GM21576 (cell line): ENCODE results near the gene FAM163A.

Source experiments
- ATAC-seq: cut with Tn5 transposase; IDR thresholded peaks from one replicate; pipeline ENCODE4 v1.9.1; 2021; ENCODE audit warnings: mild to moderate bottlenecking, moderate library complexity; ENCODE audit not compliant: unreplicated experiment

The FAM163A gene

DNA sequence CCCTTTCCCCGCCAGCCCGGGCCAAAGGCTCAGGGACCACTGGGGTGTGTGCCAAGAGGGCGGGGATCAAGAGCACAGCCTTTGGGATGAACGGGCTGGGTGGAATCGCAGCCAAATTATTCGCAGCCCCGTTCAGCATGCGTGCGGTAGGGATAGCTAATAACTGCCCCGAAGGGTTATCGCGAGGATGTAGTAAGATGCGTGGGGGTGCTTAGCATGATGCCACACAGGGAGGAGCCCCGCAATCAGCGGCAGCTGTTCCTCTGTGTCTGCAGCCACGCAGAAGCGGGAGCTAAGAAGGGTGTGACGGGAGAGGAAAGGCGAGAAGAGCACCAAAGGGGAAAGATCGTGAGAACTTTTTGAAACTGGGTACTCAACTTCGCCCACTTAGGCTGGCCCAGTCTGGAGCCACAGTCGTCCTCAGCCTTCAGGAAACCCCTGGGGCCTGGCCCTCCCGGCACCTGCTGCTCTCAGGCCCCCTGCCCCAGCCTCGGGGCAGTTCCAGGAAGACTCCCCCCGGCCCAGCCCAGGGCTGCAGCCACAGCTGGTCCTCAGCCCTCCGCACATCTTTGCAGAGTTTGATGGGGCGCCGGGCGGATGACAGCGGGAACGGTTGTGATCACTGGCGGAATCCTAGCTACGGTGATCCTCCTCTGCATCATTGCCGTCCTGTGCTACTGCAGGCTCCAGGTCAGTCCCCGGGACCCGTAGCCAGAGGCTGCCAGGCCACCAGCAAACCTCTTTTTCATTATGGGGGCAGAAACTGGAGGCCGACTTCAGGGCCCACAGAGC, 69.6 kb downstream of the FAM163A start:
- no peak for ATAC-seq

DNA sequence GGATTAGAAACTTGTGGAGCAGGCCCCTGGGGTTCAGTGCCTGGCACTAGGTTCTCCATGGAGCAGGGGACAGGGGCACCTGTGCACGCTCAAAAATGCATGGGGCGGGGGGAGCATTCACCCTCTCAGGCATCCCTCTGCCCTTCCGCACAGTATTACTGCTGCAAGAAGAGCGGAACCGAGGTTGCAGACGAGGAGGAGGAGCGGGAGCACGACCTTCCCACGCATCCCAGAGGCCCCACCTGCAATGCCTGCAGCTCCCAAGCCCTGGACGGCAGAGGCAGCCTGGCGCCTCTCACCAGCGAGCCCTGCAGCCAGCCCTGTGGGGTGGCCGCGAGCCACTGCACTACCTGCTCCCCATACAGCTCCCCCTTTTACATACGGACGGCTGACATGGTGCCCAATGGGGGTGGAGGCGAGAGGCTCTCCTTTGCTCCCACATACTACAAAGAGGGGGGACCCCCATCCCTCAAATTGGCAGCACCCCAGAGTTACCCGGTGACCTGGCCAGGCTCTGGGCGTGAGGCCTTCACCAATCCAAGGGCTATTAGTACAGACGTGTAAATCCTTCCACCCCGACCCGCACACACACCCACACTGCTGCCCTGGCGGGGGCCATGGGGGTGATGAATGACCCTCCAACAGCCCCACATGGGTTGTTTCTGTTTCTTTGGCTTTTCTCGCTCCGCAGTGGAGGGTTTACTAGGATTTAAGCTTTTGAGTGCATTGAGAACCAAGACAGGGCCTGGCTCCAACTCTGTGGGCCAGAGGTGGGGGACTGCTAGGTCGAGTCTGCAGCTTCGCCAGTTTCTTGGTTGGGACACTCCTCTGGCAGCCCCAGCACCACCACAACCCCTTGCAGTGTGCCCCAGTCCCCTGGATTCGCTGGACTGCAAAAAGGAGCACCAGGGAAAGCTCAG, 70.8 kb downstream of the FAM163A start:
- no peak for ATAC-seq

DNA sequence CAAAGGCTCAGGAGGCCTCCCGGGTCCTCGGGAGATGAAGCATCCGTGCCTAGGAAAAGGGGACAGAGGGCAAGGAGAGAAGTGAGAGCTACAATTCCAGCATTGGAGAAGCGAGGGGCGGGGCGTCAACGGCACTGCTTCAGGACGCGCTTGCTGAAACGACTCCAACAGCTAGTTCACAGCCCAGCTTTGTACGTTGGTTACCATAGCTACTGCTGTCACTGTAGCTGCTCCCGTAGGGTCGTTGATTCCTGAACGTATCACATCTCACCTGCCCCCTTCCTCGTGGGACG, 71.4 kb downstream of the FAM163A start:
- peak; percentile 21 for ATAC-seq

DNA sequence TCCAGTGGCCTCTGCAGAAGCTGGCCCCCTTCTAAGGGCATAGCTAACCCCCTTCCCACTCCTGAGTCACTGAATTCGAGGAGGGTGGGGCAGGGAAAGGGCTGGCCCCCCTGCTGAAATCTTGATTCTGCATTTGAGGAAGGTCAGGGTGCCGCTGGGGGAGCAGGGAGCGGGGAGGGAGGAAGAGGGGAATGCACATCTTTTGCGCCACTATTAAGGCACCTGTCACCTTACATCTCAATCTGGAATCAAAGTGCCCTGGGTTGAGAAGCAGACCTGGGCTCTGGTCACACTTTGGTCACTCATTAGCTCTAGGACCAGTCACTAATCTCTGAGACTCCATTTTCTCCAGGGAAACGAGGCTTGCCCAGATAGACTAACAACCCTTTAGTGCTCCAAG, 72.5 kb downstream of the FAM163A start:
- ATAC-seq: no peak

DNA sequence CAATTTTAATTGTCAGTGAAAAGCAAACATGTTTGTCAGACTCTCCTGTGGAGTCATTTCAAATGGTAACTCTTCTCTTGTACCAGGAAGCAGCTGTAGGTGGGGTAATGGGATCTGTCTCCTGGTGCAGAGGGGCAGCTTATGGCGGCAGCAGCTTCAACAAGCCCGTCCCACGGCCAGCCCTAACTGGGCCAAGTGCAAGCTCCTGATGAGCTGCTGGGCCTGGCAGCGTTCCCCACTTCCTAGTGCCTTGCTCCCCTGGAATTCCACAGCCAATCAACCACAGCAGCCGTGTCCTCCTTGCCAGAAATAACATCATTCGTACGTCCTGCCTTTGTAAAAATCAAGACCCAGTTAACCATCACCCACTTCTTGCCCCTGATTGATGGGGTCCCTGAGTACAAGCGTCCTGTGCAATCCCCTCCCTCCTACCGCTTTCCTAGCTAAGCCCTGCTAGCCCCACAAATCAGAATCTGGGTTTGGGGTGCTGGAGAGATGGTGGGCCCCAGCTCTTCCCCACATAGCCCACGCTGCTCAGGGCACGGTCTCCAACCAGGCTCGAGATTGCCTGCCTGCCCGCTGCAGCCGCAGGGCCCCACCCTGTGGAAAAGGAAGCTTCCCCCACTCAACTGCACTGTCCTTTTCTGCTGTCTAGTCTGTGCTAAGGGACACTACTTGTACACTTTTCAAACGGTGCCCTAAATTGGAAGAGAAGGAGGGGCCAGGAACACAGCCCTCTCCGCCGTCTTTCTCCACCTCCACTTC, 73.3 kb downstream of the FAM163A start:
- ATAC-seq: no peak

DNA sequence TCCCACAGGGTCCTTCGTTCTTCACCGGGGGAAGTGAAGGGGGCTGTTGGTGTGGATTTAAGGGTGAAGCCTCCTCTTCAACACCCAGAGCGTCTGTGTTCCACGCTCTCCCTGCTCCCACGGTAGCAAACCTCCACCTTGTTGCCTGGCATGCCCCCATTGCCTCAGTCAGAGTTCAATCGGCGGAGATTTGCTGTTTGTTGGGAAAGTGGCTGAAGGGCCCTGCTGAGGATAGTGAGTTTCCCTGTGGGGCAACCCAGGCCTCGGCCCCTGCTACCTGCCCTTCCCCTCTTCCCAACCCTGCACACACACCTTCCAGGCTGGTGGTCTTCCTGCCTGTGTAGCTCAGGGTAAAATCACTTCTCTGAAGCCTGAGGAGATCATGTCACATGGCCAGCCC, 74.0 kb downstream of the FAM163A start:
- ATAC-seq: no peak

DNA sequence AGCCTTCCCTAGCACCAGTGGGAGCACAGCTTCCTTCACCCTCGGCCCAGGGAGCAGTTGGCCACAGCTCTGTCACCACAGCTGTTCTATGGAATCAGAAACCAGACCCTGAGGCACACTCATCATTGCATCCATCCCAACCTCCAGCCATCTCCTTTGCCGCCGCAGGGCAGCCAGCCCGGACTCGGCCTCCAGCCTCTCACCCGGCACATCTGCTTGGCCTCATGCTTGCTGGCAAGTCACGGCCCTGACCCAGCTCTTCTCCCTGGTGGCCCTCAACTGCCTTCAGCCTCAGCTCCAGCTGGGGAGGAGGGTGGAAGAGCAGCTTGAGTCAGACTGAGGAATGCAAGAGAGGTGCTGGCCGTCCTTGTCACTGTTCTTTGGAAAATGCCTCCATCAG, 74.7 kb downstream of the FAM163A start:
- ATAC-seq: no peak

DNA sequence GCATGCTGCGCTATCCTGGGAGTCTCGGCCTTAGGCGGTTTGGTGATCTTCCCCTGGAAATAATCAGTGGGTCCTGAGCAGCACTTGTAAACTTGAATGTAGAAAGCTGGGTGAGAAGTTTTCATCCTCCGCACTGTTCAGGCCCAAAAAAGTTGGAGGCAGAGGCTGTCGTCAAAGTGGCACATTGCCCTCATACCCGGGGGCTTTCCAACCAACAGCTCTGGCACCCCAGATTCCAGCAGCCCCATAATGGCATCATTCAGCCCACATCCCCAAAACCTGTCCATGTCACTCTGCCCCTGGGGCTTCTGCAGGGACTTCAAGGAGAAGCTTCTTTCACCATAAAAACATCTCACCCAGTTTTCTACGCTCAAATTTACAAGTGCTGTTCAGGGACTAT, 75.2 kb downstream of the FAM163A start:
- ATAC-seq: no peak

DNA sequence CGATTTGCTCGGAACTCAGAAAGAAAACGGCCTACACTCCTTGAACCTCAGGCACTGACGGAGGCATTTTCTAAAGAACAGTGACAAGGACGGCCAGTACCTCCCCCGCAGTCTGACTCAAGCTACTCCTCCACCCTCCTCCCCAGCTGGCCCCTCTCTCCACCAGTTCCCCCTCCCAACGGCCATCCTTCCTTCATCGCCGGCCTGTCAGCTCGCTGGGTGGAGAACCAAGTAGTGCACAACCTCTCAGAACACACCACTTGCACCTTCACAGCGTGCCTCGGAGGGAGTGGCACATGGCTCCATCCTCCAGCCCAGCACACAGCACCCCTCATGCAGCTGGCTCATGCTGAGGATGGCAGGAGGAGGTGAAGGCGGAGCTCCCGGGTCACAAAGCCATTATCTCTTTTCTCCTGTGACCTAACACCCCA, 75.7 kb downstream of the FAM163A start:
- ATAC-seq: no peak

DNA sequence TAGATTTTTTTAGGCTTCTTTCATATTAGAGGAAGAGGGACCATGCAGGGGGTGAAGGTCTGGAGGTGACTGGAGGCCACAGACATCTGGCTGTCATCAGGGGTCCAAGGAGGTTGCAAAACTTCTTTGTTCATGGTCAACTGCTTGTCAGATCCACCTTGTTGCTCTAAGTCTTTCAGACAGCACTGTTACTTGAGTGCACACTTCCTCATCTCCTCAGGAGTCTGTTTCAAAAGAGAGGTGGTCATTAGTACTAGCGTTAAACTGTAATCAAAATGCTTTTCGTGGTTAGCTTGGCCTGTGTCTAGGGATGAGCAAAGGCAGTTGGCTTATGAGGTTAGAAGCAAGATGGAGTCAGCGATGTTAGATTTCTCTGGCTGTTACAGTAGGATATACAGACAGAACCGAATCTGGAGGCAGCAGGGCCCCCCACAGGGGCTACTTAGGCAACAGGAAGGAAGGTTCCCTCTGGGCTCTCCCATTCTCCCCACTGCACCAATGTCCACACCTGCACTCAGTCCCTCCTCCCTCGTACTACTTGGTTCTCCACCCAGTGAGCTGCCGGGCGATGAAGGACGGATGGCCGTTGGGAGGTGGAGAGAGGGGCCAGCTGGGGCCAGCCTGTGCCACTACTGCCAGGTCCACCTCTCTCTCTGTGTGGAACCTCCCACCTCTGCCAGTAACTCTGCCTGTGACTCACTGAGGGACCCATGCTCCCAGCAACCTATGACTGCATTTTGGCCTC, 77.3 kb downstream of the FAM163A start:
- no peak for ATAC-seq

DNA sequence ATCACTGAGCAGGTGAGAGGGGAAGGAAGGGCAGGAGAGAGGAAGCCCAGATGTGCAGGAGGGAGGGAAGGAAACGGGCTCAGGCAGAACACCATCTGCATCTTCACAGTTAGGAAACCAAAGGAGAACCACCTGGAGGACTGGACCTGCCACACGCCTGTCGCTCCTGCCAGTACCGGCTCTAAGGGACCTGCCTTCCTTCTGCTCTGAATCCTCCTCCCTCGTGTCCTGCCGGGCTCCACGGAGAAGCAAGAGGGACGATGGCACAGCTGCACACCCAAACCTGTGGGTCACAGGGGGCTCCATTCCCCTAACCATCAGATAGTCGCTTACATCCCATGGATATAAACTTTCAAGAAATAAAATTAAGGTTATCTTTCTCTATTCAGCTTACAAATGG, 78.4 kb downstream of the FAM163A start:
- ATAC-seq: no peak

DNA sequence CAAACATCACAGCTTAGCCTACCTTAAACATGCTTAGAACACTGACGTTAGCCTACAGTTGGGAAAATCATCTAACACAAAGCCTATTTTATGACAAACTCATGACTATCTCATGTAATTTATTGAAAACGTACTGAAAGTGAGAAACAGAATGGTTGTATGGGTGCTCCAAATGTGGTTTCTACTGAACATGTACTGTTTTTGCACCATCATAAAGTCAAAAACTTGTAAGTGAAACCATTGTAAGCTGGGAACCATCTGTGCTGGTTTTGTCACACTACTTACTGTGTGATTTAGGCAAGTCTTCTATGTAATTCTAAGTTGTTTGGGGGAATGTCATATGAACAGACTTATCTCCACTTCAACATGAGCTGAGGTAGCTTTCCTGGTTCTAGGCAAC, 79.0 kb downstream of the FAM163A start:
- ATAC-seq: no peak

DNA sequence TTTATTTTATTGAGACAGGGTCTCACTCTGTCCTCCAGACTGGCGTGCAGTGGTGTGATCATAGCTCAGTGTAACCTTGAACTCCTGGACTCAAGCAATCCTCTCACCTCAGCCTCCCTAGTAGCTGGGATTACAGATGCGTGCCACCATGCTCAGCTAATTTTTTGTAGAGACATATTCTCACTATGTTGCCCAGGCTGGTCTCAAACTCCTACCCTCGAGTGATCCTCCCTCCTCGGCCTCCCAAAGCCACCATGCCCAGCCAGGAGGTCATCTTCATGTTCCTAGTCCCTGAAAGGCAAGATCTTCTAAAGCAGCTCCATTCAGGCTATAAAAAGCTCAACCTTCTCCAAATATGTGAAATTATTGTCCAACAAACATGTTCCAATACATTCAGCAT, 80.6 kb downstream of the FAM163A start:
- no peak for ATAC-seq

DNA sequence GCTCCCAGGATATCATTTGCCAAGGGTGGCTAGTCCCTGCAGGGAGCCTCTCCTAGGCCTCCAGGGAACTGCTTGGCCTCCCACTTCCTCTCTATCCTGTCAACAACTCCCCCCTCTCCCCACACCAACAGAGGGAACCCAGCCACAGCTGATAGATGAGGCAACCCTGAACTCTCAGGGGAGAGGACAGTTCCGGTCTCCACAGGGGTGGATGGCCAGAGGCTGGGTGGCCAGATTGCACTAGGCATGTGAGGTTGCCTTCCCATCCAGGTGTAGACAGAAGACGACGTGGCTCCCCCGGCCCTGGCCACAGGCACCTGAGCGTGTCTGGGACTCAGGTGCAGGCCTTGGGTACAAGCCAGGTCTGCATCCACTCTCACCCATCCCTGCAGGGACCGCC, 81.2 kb downstream of the FAM163A start:
- ATAC-seq: no peak

DNA sequence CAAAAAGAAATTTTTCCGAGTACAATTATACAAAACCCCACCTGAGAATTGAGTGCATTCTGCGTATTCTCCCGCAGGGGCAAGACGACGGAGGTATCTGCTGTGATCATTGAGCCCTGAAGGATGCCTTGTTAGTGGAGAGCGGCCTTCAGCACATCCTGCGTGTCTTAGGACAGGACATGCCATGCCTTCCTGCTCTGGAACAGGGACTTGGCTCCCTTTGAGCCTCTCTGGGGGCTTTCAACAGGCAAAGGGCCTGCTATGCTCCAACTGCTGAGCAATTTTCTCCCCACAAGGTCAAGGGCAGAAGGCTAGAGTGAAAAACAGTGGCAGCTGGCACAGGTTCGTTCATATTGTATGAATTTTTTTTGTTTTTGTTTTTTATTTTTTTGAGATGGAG, 82.1 kb downstream of the FAM163A start:
- ATAC-seq: no peak

DNA sequence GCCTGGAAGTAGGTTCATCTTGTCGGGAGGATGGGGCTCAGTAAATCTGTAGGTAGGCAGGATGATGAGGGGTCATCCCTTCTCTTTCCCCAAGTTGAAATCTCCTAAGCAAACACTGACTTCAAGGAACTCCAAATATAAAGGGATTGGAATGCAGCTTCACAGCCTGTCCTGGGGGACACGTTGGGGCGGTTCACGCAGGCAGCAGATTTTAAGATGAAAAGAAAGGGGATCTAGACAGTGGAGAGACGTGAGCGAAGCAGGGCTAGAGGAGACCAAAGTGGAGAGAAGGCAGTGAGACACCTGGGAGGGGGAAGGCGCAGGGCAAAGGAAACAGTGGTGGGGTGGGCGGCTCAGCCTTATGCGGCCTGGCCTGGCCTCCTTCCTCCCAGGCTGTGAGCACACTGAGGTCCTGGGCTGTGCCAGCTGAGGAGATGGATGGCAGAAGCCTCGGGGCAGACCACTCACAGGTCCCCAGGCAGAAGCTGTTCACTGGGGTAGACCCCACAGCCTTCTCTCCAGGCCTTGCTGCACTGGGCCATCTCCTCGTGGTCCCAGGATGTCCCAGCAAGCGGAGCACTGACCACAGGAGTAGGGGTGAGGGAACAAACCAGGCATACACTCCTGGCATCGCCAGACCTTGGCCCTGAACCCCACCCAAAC, 82.8 kb downstream of the FAM163A start:
- no peak for ATAC-seq

DNA sequence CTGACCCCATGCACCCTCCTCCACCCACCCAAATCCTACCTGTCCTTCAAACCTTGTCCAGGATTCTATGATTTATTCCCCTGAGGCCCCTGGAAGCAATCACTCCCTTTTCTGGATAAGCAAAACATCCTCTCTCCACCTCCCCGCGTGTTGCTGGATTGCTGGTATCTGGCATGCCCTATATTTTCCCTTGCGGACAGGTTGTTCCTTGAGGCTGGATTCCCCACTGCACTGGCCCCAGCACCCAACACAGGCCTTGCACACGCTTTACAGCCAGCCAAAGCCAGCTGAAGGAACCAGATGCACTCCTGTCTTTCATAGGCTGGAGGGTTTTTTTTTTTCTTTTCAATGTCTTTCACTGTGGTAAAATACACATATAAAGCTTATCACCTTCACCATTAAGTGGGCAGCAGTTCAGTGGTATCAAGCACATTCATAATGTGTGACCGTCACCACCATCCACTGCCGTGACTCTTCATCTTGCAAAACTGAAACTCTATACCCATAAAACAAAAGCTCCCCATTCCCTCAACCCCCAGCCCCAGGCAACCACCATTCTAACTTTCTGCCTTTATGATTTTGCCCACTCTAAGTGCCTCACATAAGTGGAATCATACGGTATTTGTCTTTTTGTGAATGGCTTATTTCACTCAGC, 83.7 kb downstream of the FAM163A start:
- no peak for ATAC-seq

DNA sequence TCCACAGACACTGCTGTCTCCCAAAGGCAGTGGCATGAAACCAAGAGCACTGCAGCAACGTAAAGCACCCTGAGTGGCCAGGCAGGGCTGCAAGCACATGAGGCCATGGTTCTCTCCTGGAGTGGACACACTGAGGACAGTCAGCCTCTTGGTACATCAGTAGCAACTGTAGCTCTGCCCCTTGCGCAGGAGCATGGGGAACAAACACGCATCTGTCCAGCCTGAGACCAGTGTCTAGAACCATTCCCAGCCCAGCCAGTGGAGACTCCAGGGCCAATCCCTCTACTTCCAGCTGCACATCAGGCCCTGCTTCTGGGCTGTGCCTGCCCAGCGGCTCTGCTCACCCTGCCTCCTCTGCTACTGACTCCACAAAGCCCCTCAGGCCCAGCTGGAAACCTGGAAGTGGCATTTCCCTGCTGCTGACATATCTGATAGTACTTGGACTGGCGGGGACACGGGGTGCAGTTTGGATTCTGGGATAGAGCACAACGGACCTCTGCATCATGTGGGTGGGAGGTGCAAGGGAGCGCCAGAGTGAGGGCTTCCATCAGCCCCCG, 85.5 kb downstream of the FAM163A start:
- no peak for ATAC-seq

DNA sequence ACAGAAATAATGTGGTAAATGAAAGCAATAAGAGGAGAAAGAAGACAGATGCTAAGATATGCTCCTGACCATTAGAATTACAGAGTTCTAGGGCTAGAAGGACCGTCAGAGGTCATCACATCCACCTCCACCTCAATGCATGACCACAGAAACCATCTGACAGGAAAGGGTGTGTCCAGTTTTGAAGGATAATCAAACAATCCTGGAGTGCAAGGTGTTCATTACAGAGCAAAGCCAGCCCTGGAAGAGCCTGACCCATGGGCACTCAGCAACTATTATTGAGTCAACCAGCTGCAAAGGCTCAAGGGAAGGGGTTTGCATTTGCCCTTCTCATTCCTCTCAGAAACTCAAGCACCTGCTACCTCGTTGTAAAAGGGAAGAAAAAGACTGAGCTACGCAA, 88.1 kb downstream of the FAM163A start:
- ATAC-seq: no peak
